IMR-90 (cell line): Measurements from ENCODE around the gene CROCC2. TPM values are rescaled to one million over a fixed set of nuclear protein-coding genes. Genes with fewer than 3 reads are reported as not detected.

Experiments
- ATAC-seq: fragments of 200-7000 bp; cut with Tn5 transposase; 2 replicates; pipeline ENCODE4 v1.9.1; 2020; ENCODE audit warnings: low read depth, mild to moderate bottlenecking, moderate library complexity
- BruUV-seq: library from RNA; stranded (reverse); fragments of 400-500 nt; replicated peaks from 2 replicates; lab custom pipeline; 2021; lab: Mats Ljungman, UMichigan
- CTCF ChIA-PET: fragments of 300-600 bp; formaldehyde crosslinking; extraction: SDS; loops from one replicate; lab custom pipeline; 2021; ENCODE audit warnings: antibody characterized with exemption; lab: Yijun Ruan, JAX
- POLR2A ChIA-PET: fragments of 300-600 bp; sonication (Branson Sonifier 250); formaldehyde crosslinking; loops from one replicate; lab custom pipeline; 2022; ENCODE audit warnings: antibody characterized with exemption; ENCODE audit not compliant: unreplicated experiment; lab: Charles Lee
- DNase-seq: peaks from one replicate; pipeline ENCODE4 v3.0.0; 2013
- H2AFZ ChIP-seq: replicated peaks from 2 replicates; pipeline ENCODE3; 2013; ENCODE audit warnings: low read length, mild to moderate bottlenecking; ENCODE audit not compliant: poor library complexity
- H2AK5ac ChIP-seq: 2 replicates; pipeline ENCODE4 v1.6.1; 2013; ENCODE audit warnings: low read depth, low read length, inconsistent platforms
- H2AK9ac ChIP-seq: replicated peaks from 2 replicates; pipeline ENCODE3; 2013; ENCODE audit warnings: mild to moderate bottlenecking, low read depth, low read length, moderate library complexity; ENCODE audit not compliant: poor library complexity
- H2BK120ac ChIP-seq: 2 replicates; pipeline ENCODE4 v1.6.1; 2013; ENCODE audit warnings: low read depth, low read length, inconsistent platforms
- H2BK15ac ChIP-seq: 3 replicates; pipeline ENCODE4 v1.6.1; 2013; ENCODE audit warnings: low read depth, low read length, inconsistent platforms
- H2BK20ac ChIP-seq: 2 replicates; pipeline ENCODE4 v1.6.1; 2013; ENCODE audit warnings: low read depth, mild to moderate bottlenecking, inconsistent platforms, low read length, moderate library complexity
- H2BK5ac ChIP-seq: 2 replicates; pipeline ENCODE4 v1.6.1; 2013; ENCODE audit warnings: mild to moderate bottlenecking, low read depth, low read length, inconsistent platforms; ENCODE audit not compliant: poor library complexity, severe bottlenecking
- H3K14ac ChIP-seq: replicated peaks from 2 replicates; pipeline ENCODE4 v1.6.1; 2013; ENCODE audit warnings: low read depth, low read length, inconsistent platforms
- H3K18ac ChIP-seq: 2 replicates; pipeline ENCODE4 v1.6.1; 2013; ENCODE audit warnings: low read depth, low read length, control low read depth
- H3K23ac ChIP-seq: 2 replicates; pipeline ENCODE4 v1.6.1; 2013; ENCODE audit warnings: low read depth, low read length, inconsistent platforms
- H3K27ac ChIP-seq: 2 replicates; pipeline ENCODE4 v1.5.1; 2013; ENCODE audit warnings: mild to moderate bottlenecking, control low read depth, low read length; ENCODE audit not compliant: insufficient read depth
- H3K27me3 ChIP-seq: 2 replicates; pipeline ENCODE4 v1.6.1; 2013; ENCODE audit warnings: low read length; ENCODE audit not compliant: control insufficient read depth, insufficient read depth
- H3K36me3 ChIP-seq: 2 replicates; pipeline ENCODE4 v1.6.1; 2013; ENCODE audit warnings: low read length, mixed read lengths; ENCODE audit not compliant: control insufficient read depth, insufficient read depth
- H3K4ac ChIP-seq: 2 replicates; pipeline ENCODE4 v1.6.1; 2013; ENCODE audit warnings: low read depth, low read length, inconsistent platforms
- H3K4me1 ChIP-seq: 2 replicates; pipeline ENCODE4 v1.6.1; 2013; ENCODE audit warnings: low read length, mixed read lengths; ENCODE audit not compliant: control insufficient read depth, insufficient read depth
- H3K4me2 ChIP-seq: 2 replicates; pipeline ENCODE4 v1.6.1; 2013; ENCODE audit warnings: low read depth, mild to moderate bottlenecking, control low read depth, low read length, moderate library complexity
- H3K4me3 ChIP-seq: 2 replicates; pipeline ENCODE4 v1.5.1; 2013; ENCODE audit warnings: low read depth, mild to moderate bottlenecking, control low read depth, low read length, moderate library complexity; ENCODE audit not compliant: insufficient read depth
- H3K56ac ChIP-seq: 2 replicates; pipeline ENCODE4 v1.6.1; 2013; ENCODE audit warnings: low read length, inconsistent platforms; ENCODE audit not compliant: insufficient read depth; ENCODE audit errors: extremely low read depth
- H3K79me1 ChIP-seq, 2 experiments: 2 replicates each; pipeline ENCODE4 v1.6.1; 2013; ENCODE audit warnings: low read length in 2 of 2, inconsistent platforms in 1 of 2, low read depth in 1 of 2
- H3K9ac ChIP-seq: 2 replicates; pipeline ENCODE4 v1.6.1; 2013; ENCODE audit warnings: low read depth, low read length, control low read depth
- H3K9me1 ChIP-seq: 2 replicates; pipeline ENCODE4 v1.6.1; 2013; ENCODE audit warnings: low read length, inconsistent platforms; ENCODE audit not compliant: insufficient read depth
- H3K9me3 ChIP-seq: 2 replicates; pipeline ENCODE4 v1.6.1; 2013; ENCODE audit warnings: low read length; ENCODE audit not compliant: control insufficient read depth, insufficient read depth
- H4K20me1 ChIP-seq: 2 replicates; pipeline ENCODE4 v1.6.1; 2013; ENCODE audit warnings: low read length, inconsistent platforms; ENCODE audit not compliant: insufficient read depth
- H4K5ac ChIP-seq: 2 replicates; pipeline ENCODE4 v1.6.1; 2013; ENCODE audit warnings: mild to moderate bottlenecking, low read depth, low read length, control low read depth
- H4K8ac ChIP-seq, 2 experiments: 2 replicates each; pipeline ENCODE4 v1.6.1; 2013; ENCODE audit warnings: low read depth in 2 of 2, low read length in 2 of 2, control low read depth in 1 of 2, inconsistent platforms in 1 of 2
- H4K91ac ChIP-seq: 2 replicates; pipeline ENCODE4 v1.6.1; 2013; ENCODE audit warnings: low read depth, low read length, inconsistent platforms; ENCODE audit not compliant: insufficient read depth
- BHLHE40 ChIP-seq: fragments of 150-350 bp; IDR thresholded peaks from 2 replicates; pipeline ENCODE4 v1.6.1; 2016; ENCODE audit warnings: mild to moderate bottlenecking, low read depth, low read length
- CHD1 ChIP-seq: IDR thresholded peaks from 2 replicates; pipeline ENCODE4 v1.6.1; 2012; ENCODE audit warnings: low read depth, low read length, improper control_type of control experiment
- FOS ChIP-seq: fragments of 150-350 bp; IDR thresholded peaks from 2 replicates; pipeline ENCODE4 v1.6.1; 2016; ENCODE audit warnings: low read depth, low read length
- MAFK ChIP-seq: IDR thresholded peaks from 2 replicates; pipeline ENCODE4 v1.6.1; 2012; ENCODE audit warnings: low read depth, low read length, improper control_type of control experiment
- MAZ ChIP-seq: IDR thresholded peaks from 2 replicates; pipeline ENCODE4 v1.6.1; 2012; ENCODE audit warnings: low read depth, mild to moderate bottlenecking, low read length, improper control_type of control experiment, moderate library complexity, borderline replicate concordance
- MXI1 ChIP-seq: IDR thresholded peaks from 2 replicates; pipeline ENCODE4 v1.6.1; 2012; ENCODE audit warnings: low read depth, mild to moderate bottlenecking, low read length, moderate library complexity, borderline replicate concordance
- POLR2A ChIP-seq: IDR thresholded peaks from 2 replicates; pipeline ENCODE4 v1.6.1; 2012; ENCODE audit warnings: mild to moderate bottlenecking, low read depth, low read length
- RAD21 ChIP-seq: IDR thresholded peaks from 2 replicates; pipeline ENCODE4 v1.6.1; 2012; ENCODE audit warnings: low read length, improper control_type of control experiment
- RCOR1 ChIP-seq: IDR thresholded peaks from 2 replicates; pipeline ENCODE4 v1.6.1; 2012; ENCODE audit warnings: mild to moderate bottlenecking, low read length, improper control_type of control experiment; ENCODE audit not compliant: insufficient replicate concordance
- SMC3 ChIP-seq: fragments of 150-350 bp; IDR thresholded peaks from 2 replicates; pipeline ENCODE4 v1.6.1; 2016; ENCODE audit warnings: low read depth, mild to moderate bottlenecking, antibody characterized with exemption, low read length, moderate library complexity
- WGBS, 2 experiments: methylation state at CpG; one replicate each; pipeline versions ENCODE4 v1.1.5 to v1.1.7; 2013; ENCODE audit warnings: missing lambda C conversion rate in 2 of 2; ENCODE audit not compliant: insufficient read length in 1 of 2; ENCODE audit errors: extremely low coverage in 2 of 2; 5-methylcytosine and 5-hydroxymethylcytosine counted together
- dilution Hi-C: fragments of 300-500 bp; cut with HindIII; formaldehyde crosslinking; loops from one replicate; pipeline ENCODE4 v1.14.3; 2018; ENCODE audit warnings: low sequenced_read_pairs; ENCODE audit not compliant: unreplicated experiment
- in situ Hi-C: fragments of 300-500 bp; cut with MboI; formaldehyde crosslinking; loops from 3 replicates; pipeline ENCODE4 v1.14.3; 2019; ENCODE audit warnings: low sequenced_read_pairs, inconsistent platforms, mixed read lengths
- intact Hi-C: fragments of 100-400 bp; cut with micrococcal nuclease; formaldehyde crosslinking; loops from 2 replicates; pipeline ENCODE4 v1.10.0; 2022
- polyA plus RNA-seq, 3 experiments: library from polyadenylated mRNA; depleted of rRNA; stranded (reverse); fragments of >200 nt; gene quantifications; 2 replicates each; pipeline ENCODE4 v1.2.3, GENCODE V29; 2012; ENCODE audit warnings: low replicate concordance in 1 of 3
- total RNA-seq: library from RNA; depleted of rRNA; stranded (reverse); fragments of >200 nt; gene quantifications from 2 replicates; pipeline ENCODE4 v1.2.3, GENCODE V29; 2012
- TF ChIP-seq, protein P1 (sequence below): fragments of 150-350 bp; IDR thresholded peaks from 2 replicates; pipeline ENCODE4 v1.6.1; 2017; ENCODE audit warnings: mild to moderate bottlenecking, antibody characterized with exemption, low read length, low read depth
- TF ChIP-seq, protein P2 (sequence below): conservative IDR thresholded peaks from 2 replicates; pipeline ENCODE4 v1.5.1; 2012; ENCODE audit warnings: mild to moderate bottlenecking, low read depth, low read length, improper control_type of control experiment

The CROCC2 gene
- total and polyA plus RNA-seq, 2 of the 4 experiments (the other 2 are of a cell fraction), result not detected

DNA sequence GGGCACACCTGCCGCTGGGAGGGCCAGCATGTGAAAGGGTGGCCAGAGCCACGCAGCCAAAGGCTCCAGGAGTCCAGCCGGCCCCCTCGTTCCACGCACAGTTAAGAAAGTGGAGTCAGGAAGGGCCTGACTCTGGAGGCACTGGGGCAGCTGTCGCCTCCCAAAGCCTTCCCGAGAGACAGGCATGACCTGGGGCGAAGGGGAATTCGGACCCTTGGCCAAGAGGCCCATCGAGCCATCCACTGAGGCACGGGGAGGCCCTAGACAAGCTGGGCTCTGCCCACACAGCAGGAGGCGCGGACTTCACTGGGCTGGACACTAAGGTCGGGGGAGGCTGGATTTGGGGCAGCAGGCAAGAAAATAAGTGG is 53.8 kb downstream of the CROCC2 start:
- ChIA-PET CTCF (no interaction called here), POLR2A (no interaction called here)
- H3K9me3 ChIP-seq, result no peaks in the 10 kb centered on the region
- H3K4ac ChIP-seq, result no peak overlapping the region
- H2BK5ac ChIP-seq, result no peak overlapping the region
- peak overlapping the region; percentile 33; the same call in 1 of the 2 replicates for H3K18ac ChIP-seq
- no peak overlapping the region for H3K4me3 ChIP-seq
- no peak overlapping the region for H2BK120ac ChIP-seq
- no peak overlapping the region for H2BK20ac ChIP-seq
- dilution Hi-C loops (no loop called here), intact Hi-C loops (no loop called here), in situ Hi-C loops (no loop called here)
- no peak overlapping the region for H3K4me2 ChIP-seq
- H4K20me1 ChIP-seq, result no peaks in the 10 kb centered on the region
- 61% methylated on average over 9 of the region's 14 CpGs; no CpG with 5 or more reads in 1 of the 2 experiments for WGBS, 2 experiments
- H2BK15ac ChIP-seq, result no peak overlapping the region
- H2AK5ac ChIP-seq, result peak overlapping the region; percentile 15
- H3K56ac ChIP-seq, result no peak overlapping the region
- peak overlapping the region; percentile 32; the same call in 1 of the 2 replicates for H4K5ac ChIP-seq
- no peak overlapping the region for H2AFZ ChIP-seq
- H3K9ac ChIP-seq, result no peak overlapping the region
- no peak overlapping the region for H4K8ac ChIP-seq
- ATAC-seq (no peak), DNase-seq (no peak)
- H3K27me3 ChIP-seq, result peaks cover 17% of the 10 kb centered on the region; the same call in 1 of the 2 replicates
- no peak for TF ChIP-seq POLR2A
- no peak for TF ChIP-seq RAD21
- no peak for TF ChIP-seq FOS
- TF ChIP-seq RCOR1, result no peak
- TF ChIP-seq MXI1, result no peak
- TF ChIP-seq, protein P1, sequence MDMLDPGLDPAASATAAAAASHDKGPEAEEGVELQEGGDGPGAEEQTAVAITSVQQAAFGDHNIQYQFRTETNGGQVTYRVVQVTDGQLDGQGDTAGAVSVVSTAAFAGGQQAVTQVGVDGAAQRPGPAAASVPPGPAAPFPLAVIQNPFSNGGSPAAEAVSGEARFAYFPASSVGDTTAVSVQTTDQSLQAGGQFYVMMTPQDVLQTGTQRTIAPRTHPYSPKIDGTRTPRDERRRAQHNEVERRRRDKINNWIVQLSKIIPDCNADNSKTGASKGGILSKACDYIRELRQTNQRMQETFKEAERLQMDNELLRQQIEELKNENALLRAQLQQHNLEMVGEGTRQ, result no peak
- no peak for TF ChIP-seq SMC3
- TF ChIP-seq, protein P2, sequence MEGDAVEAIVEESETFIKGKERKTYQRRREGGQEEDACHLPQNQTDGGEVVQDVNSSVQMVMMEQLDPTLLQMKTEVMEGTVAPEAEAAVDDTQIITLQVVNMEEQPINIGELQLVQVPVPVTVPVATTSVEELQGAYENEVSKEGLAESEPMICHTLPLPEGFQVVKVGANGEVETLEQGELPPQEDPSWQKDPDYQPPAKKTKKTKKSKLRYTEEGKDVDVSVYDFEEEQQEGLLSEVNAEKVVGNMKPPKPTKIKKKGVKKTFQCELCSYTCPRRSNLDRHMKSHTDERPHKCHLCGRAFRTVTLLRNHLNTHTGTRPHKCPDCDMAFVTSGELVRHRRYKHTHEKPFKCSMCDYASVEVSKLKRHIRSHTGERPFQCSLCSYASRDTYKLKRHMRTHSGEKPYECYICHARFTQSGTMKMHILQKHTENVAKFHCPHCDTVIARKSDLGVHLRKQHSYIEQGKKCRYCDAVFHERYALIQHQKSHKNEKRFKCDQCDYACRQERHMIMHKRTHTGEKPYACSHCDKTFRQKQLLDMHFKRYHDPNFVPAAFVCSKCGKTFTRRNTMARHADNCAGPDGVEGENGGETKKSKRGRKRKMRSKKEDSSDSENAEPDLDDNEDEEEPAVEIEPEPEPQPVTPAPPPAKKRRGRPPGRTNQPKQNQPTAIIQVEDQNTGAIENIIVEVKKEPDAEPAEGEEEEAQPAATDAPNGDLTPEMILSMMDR, result no peak
- no peak for TF ChIP-seq BHLHE40
- no peak for TF ChIP-seq MAFK
- TF ChIP-seq MAZ, result no peak
- TF ChIP-seq CHD1, result no peak
- no peaks in the 10 kb centered on the region for H3K36me3 ChIP-seq
- peaks cover 32% of the 10 kb centered on the region; the same call in 1 of the 2 replicates for H3K4me1 ChIP-seq
- H3K79me1 ChIP-seq, result no peaks in the 10 kb centered on the region
- H3K14ac ChIP-seq, result no peak overlapping the region
- BruUV-seq, result no TSS peak
- H4K91ac ChIP-seq, result no peak overlapping the region
- H3K23ac ChIP-seq, result no peak overlapping the region
- H2AK9ac ChIP-seq, result no peak overlapping the region
- peaks cover 10% of the 10 kb centered on the region for H3K9me1 ChIP-seq
- H3K27ac ChIP-seq, result peak overlapping the region; percentile 44; the same call in 1 of the 2 replicates
